Mucosa of stomach (tissue), 1 donor: ENCODE measurements around the gene TNRC6C.
"Not testable (repeated sequence)": the region's sequence is repeated elsewhere in the genome, so short reads cannot be mapped to it uniquely, and the experiment has no call there.

Experiments used
- H3K27me3 ChIP-seq: one replicate; pipeline ENCODE4 v1.7.0; 2013; ENCODE audit warnings: mild to moderate bottlenecking, low read length; ENCODE audit not compliant: control insufficient read depth, insufficient read depth
- H3K36me3 ChIP-seq: one replicate; pipeline ENCODE4 v1.7.0; 2013; ENCODE audit warnings: low read length; ENCODE audit not compliant: control insufficient read depth, insufficient read depth
- H3K4me1 ChIP-seq: one replicate; pipeline ENCODE4 v1.7.0; 2013; ENCODE audit warnings: mild to moderate bottlenecking, low read length; ENCODE audit not compliant: control insufficient read depth, insufficient read depth
- H3K4me3 ChIP-seq: one replicate; pipeline ENCODE4 v1.7.0; 2013; ENCODE audit warnings: low read length
- H3K9ac ChIP-seq: one replicate; pipeline ENCODE4 v1.7.0; 2013; ENCODE audit warnings: mild to moderate bottlenecking, low read length, moderate library complexity
- H3K9me3 ChIP-seq: one replicate; pipeline ENCODE4 v1.7.0; 2013; ENCODE audit warnings: mild to moderate bottlenecking, low read length, moderate library complexity; ENCODE audit not compliant: control insufficient read depth
- donor health status: Pancreatic carcinoma.

Gene TNRC6C

GRCh38 chr17:78115803-78116202, 157.3 kb downstream of the TNRC6C start:
- H3K27me3 ChIP-seq, H3K9ac ChIP-seq, H3K4me3 ChIP-seq, H3K9me3 ChIP-seq, H3K36me3 ChIP-seq: not testable (repeated sequence)
- H3K4me1 ChIP-seq = peaks cover 18% of the 10 kb centered on the region

GRCh38 chr17:78116411-78116810, 157.9 kb downstream of the TNRC6C start:
- no peaks in the 10 kb centered on the region for H3K36me3 ChIP-seq
- H3K9ac ChIP-seq = no peak overlapping the region
- no peaks in the 10 kb centered on the region for H3K27me3 ChIP-seq
- H3K4me3 ChIP-seq = no peak overlapping the region
- peaks cover 18% of the 10 kb centered on the region for H3K4me1 ChIP-seq
- no peaks in the 10 kb centered on the region for H3K9me3 ChIP-seq

- Histone ChIP-seq H3K9me3 (no peaks in the 10 kb centered on the region), H3K9ac (no peak overlapping the region), H3K4me3 (no peak overlapping the region), H3K4me1 (peaks cover 18% of the 10 kb centered on the region), H3K36me3 (no peaks in the 10 kb centered on the region), H3K27me3 (no peaks in the 10 kb centered on the region)
Observed at GRCh38 chr17:78117027-78117981, 158.8 kb downstream of the TNRC6C start.

- H3K9me3 ChIP-seq = no peaks in the 10 kb centered on the region
- H3K36me3 ChIP-seq = peaks cover 4% of the 10 kb centered on the region
- no peak overlapping the region for H3K4me3 ChIP-seq
- peaks cover 10% of the 10 kb centered on the region for H3K4me1 ChIP-seq
- H3K9ac ChIP-seq = no peak overlapping the region
- H3K27me3 ChIP-seq = no peaks in the 10 kb centered on the region
Observed at GRCh38 chr17:78118801-78119241, 160.3 kb downstream of the TNRC6C start.

- Histone ChIP-seq H3K4me1 (peaks cover 17% of the 10 kb centered on the region), H3K9ac (no peak overlapping the region), H3K36me3 (peaks cover 4% of the 10 kb centered on the region), H3K4me3 (no peak overlapping the region), H3K27me3 (no peaks in the 10 kb centered on the region), H3K9me3 (no peaks in the 10 kb centered on the region)
Observed at GRCh38 chr17:78120537-78120936, 162.0 kb downstream of the TNRC6C start.

- Histone ChIP-seq H3K4me1 (peaks cover 19% of the 10 kb centered on the region), H3K36me3 (peaks cover 4% of the 10 kb centered on the region), H3K9ac (no peak overlapping the region), H3K4me3 (no peak overlapping the region), H3K9me3 (no peaks in the 10 kb centered on the region), H3K27me3 (no peaks in the 10 kb centered on the region)
Observed at GRCh38 chr17:78120971-78121800, 162.7 kb downstream of the TNRC6C start.

GRCh38 chr17:78121801-78122215, 163.3 kb downstream of the TNRC6C start:
- H3K4me3 ChIP-seq = no peak overlapping the region
- no peaks in the 10 kb centered on the region for H3K9me3 ChIP-seq
- H3K4me1 ChIP-seq = peaks cover 20% of the 10 kb centered on the region
- peaks cover 4% of the 10 kb centered on the region for H3K36me3 ChIP-seq
- no peaks in the 10 kb centered on the region for H3K27me3 ChIP-seq
- no peak overlapping the region for H3K9ac ChIP-seq

GRCh38 chr17:78122216-78122930, 163.9 kb downstream of the TNRC6C start:
- H3K9me3 ChIP-seq = no peaks in the 10 kb centered on the region
- H3K36me3 ChIP-seq = peaks cover 4% of the 10 kb centered on the region
- no peak overlapping the region for H3K4me3 ChIP-seq
- H3K9ac ChIP-seq = no peak overlapping the region
- peaks cover 20% of the 10 kb centered on the region for H3K4me1 ChIP-seq
- H3K27me3 ChIP-seq = no peaks in the 10 kb centered on the region

GRCh38 chr17:78122931-78123249, 164.4 kb downstream of the TNRC6C start:
- Histone ChIP-seq H3K36me3 (peaks cover 4% of the 10 kb centered on the region), H3K4me3 (no peak overlapping the region), H3K4me1 (peaks cover 20% of the 10 kb centered on the region), H3K27me3 (no peaks in the 10 kb centered on the region), H3K9ac (no peak overlapping the region), H3K9me3 (no peaks in the 10 kb centered on the region)

GRCh38 chr17:78123258-78123929, 164.9 kb downstream of the TNRC6C start:
- H3K4me1 ChIP-seq = peaks cover 23% of the 10 kb centered on the region
- no peak overlapping the region for H3K9ac ChIP-seq
- no peaks in the 10 kb centered on the region for H3K27me3 ChIP-seq
- H3K4me3 ChIP-seq = no peak overlapping the region
- no peaks in the 10 kb centered on the region for H3K9me3 ChIP-seq
- H3K36me3 ChIP-seq = peaks cover 4% of the 10 kb centered on the region

- H3K36me3 ChIP-seq = peaks cover 4% of the 10 kb centered on the region
- H3K4me3 ChIP-seq = no peak overlapping the region
- peaks cover 3% of the 10 kb centered on the region for H3K27me3 ChIP-seq
- H3K4me1 ChIP-seq = peaks cover 29% of the 10 kb centered on the region
- H3K9me3 ChIP-seq = no peaks in the 10 kb centered on the region
- H3K9ac ChIP-seq = no peak overlapping the region
Observed at GRCh38 chr17:78124081-78124835, 165.8 kb downstream of the TNRC6C start.
